LHCN-M2 (cell line): ENCODE measurements around the gene C5. TPM values are rescaled to one million over a fixed set of nuclear protein-coding genes. Genes with fewer than 3 reads are reported as not detected.

Experiments used
- DNase-seq: peaks from one replicate; pipeline ENCODE4 v3.0.0-alpha.2; 2012; ENCODE audit warnings: low read depth
- total RNA-seq: library from RNA; depleted of rRNA; stranded (reverse); fragments of >200 nt; gene quantifications from 2 replicates; pipeline ENCODE4 v1.2.3, GENCODE V29; 2014; rRNA removed

Gene C5
- total RNA-seq, 1 experiment from 2014 or later: 3.6 TPM

GRCh38 chr9:120913647-120914264, 136.3 kb downstream of the C5 start:
- no peak for DNase-seq

- no peak for DNase-seq
Measured at GRCh38 chr9:120912958-120913646, 137.0 kb downstream of the C5 start.

GRCh38 chr9:120911295-120911837, 138.7 kb downstream of the C5 start:
- no peak for DNase-seq

DNA sequence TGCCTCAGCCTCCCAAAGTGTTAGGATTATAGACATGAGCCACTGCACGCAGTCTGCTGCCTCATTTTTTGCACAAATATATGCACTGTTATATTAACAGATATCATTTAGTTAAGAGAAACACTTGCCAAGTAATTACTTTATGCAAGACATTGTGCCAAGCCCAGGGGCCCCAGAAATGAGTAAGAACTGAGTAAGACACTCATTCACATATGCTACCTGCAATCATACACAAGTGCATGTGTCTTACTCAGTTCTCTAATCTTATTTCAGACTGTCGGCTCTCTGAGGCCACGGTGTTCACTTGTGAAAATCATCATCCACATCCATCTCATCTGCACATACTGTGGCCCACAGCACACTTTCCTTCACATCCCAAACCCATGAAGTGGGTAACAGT, 139.4 kb downstream of the C5 start:
- DNase-seq: no peak

DNA sequence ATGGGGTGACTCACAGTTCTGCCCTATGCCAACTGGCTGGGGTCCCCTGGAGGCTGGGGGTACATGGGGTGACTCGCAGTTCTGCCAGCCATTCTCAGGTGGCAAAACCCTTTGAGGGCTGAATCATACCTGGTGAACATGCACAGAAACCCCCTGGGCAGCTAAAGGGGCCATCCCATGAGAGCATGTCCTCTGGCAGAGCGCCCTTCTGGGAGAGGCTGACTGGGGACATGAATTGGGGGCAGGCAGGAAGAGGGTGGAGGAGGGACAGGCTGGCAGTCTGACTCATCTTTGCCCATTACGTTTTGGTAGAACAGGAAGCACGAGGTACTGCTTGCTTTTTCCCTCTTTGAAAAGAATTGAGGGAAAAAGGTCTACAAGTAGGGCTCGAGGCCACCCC, 140.2 kb downstream of the C5 start:
- DNase-seq: peak; percentile 51

- DNase-seq: no peak
Measured at GRCh38 chr9:120905315-120906164, 144.5 kb downstream of the C5 start.

GRCh38 chr9:120904978-120905301, 145.1 kb downstream of the C5 start:
- no peak for DNase-seq

- DNase-seq: no peak
Measured at GRCh38 chr9:120904061-120904977, 145.8 kb downstream of the C5 start.

DNA sequence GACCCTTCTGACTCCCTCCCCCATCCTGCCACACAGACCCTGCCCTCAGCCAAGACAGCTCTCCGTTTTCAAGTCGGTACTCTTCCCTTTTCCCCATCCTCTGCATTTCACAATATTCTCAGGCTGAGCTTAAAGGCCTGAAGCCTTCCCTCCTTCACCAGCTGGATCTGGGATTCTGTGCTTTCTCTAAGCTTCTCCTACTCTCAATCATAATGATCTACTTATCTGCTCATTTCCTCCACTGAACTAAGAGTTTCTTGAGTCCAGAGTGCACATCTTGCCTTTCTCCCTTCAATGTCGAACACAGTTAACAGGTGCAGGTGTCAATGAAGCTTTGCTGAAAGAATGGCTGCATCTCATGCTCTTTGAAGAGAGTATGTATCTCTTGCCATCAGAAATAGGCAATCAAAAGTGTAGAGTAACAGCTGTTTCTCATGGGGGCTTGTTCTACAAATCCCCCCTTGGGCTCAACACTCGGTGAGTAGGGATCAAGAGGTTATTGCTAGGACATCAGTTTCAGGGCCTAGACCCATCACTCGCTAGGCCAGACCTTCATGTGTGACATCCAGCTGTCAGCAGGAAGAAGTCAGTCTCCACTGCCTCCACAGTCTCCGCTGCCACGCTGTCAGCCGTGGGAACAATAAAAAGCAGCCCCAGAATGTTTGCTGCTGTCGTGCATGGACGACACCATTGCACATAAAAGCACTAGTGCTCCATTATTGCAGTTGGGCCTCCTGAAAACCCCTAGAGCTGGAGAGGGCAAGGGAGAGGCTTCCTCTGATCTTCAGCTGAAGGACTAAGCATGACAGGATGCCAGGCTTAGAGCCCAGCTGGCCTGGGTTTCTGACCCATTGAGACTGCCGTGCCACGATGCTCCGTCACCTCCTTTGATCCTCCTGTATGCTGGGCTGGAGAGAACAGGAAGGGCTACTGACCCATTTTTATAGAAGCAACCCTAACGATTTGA, 147.2 kb downstream of the C5 start:
- no peak for DNase-seq

Other genes starting within 250 kb of the C5 start
- 26.9 and 29.0 TPM in 2 replicates for gene PSMD5, start 207.4 kb downstream of the C5 start, total RNA-seq
- 77.5 and 79.1 TPM in 2 replicates for gene PHF19, start 173.1 kb downstream of the C5 start, total RNA-seq
- 0.90 and 0.98 TPM in 2 replicates for gene TRAF1, start 123.5 kb downstream of the C5 start, total RNA-seq
- 12.8 and 13.5 TPM in 2 replicates for gene CNTRL, start 24.7 kb upstream of the C5 start, total RNA-seq
- gene RAB14, start 151.6 kb upstream of the C5 start, total RNA-seq: 22.0 and 29.4 TPM in 2 replicates
- 453 and 467 TPM in 2 replicates for gene GSN, start 217.9 kb upstream of the C5 start, total RNA-seq